Measurements from ENCODE around the gene NFIB. TPM values are rescaled to one million over a fixed set of nuclear protein-coding genes. Genes with fewer than 3 reads are reported as not detected.

NFIB gene
- total and polyA plus RNA-seq, 2 of the 13 experiments (the other 11 are each of a cell fraction or from before 2014, with no cell fraction given), result 0.98 to 4.6 TPM

GRCh38 chr9:14278291-14278721, 35.6 kb downstream of the NFIB start:
- Histone ChIP-seq H4K20me1 (ENCODE audit: insufficient read depth, low read length) (no peaks in the 10 kb centered on the region), H3K79me2 (ENCODE audit: insufficient read depth, low read length) (no peaks in the 10 kb centered on the region), H3K4me3 (replicated peaks in 1 of 3; ENCODE audit: insufficient read depth in 1 of 3, low read depth in 2 of 3, low read length in 3 of 3) (no peak overlapping the region), H3K27me3 (ENCODE audit: control insufficient read depth in 1 of 2, insufficient read depth in 2 of 2, low read length in 2 of 2) (no peaks in the 10 kb centered on the region), H3K27ac (ENCODE audit: extremely low read length, insufficient read depth, low read length) (no peak overlapping the region), H3K9me3 (ENCODE audit: low read length) (no peaks in the 10 kb centered on the region), H3K4me2 (ENCODE audit: low read depth, low read length) (no peak overlapping the region), H3K4me1 (ENCODE audit: insufficient read depth, low read length) (peaks cover 25% of the 10 kb centered on the region), H3K36me3 (replicated peaks in 1 of 2; ENCODE audit: control insufficient read depth in 1 of 2, insufficient read depth in 2 of 2, low read length in 2 of 2) (no peaks in the 10 kb centered on the region), H3K9ac (ENCODE audit: insufficient read depth, low read depth, low read length) (no peak overlapping the region), H2AFZ (ENCODE audit: low read length) (no peak overlapping the region)
- intact Hi-C loops (cut with micrococcal nuclease; ENCODE audit: unreplicated experiment), result no loop called here
- in situ Hi-C loops (cut with HindIII; ENCODE audit: extremely low pct_ligation_motif_present, low pct_unique_long_range_greater_than_20kb), result loop anchor here (25.0 kb wide), 1 partner anchor 109 kb away; no protein-coding TSS in a partner anchor
- no peak for TF ChIP-seq ARID2 (CRISPR knock-in tag; IDR thresholded peaks at IDR 0.05; ENCODE audit: borderline replicate concordance)
- no peak for TF ChIP-seq ZKSCAN1 (IDR thresholded peaks at IDR 0.05; ENCODE audit: low read length)
- TF ChIP-seq ZNF790 (CRISPR knock-in tag; IDR thresholded peaks at IDR 0.05; ENCODE audit: borderline replicate concordance), result no peak
- no peak for TF ChIP-seq THAP7 (CRISPR knock-in tag; IDR thresholded peaks at IDR 0.05)
- TF ChIP-seq KLF13 (CRISPR knock-in tag; IDR thresholded peaks at IDR 0.05), result no peak
- no peak for TF ChIP-seq FOXJ3 (CRISPR knock-in tag; IDR thresholded peaks at IDR 0.05; ENCODE audit: borderline replicate concordance)
- no peak for TF ChIP-seq ZNF83 (CRISPR knock-in tag; IDR thresholded peaks at IDR 0.05; ENCODE audit: borderline replicate concordance)
- TF ChIP-seq THAP8 (CRISPR knock-in tag; IDR thresholded peaks at IDR 0.05; ENCODE audit: borderline replicate concordance), result no peak
- no peak for TF ChIP-seq MAFF (IDR thresholded peaks at IDR 0.05; ENCODE audit: low read depth, low read length)
- TF ChIP-seq TFAP4 (IDR thresholded peaks at IDR 0.05; ENCODE audit: borderline replicate concordance, low read depth), result no peak
- TF ChIP-seq MED1 (CRISPR knock-in tag; IDR thresholded peaks at IDR 0.05), result no peak
- FAIRE-seq, result no peak
- ChIA-PET POLR2A (interaction anchor here (1.3 kb wide), 1 partner anchor 36 kb away, joined by 3 read pairs; no protein-coding TSS in a partner anchor), CTCF (ENCODE audit: low intra/inter-chr PET ratio, low total read pairs) (no interaction called here)
- peak; percentile 5 for DNase-seq (ENCODE audit: low spot score)
- ATAC-seq, result no peak
- WGBS (ENCODE audit: low lambda C conversion rate), result 62% methylated on average over 5 of the region's 5 CpGs
- BruUV-seq (replicated peaks), result no TSS peak

Data from HepG2 (cell line).